GM12865 (cell line): Measurements from ENCODE around the gene RBM19.

ENCODE experiments used
- DNase-seq: peaks from one replicate; pipeline ENCODE4 v3.0.0; 2010; ENCODE audit warnings: low read depth
- H3K4me3 ChIP-seq: 2 replicates; pipeline ENCODE4 v1.5.1; 2011; ENCODE audit warnings: mild to moderate bottlenecking, low read depth, low read length, control low read depth
- TF ChIP-seq, protein P1 (sequence below): IDR thresholded peaks from 2 replicates; pipeline ENCODE4 v1.5.1; 2011; ENCODE audit warnings: low read length, control low read depth, low read depth, inconsistent platforms; ENCODE audit not compliant: insufficient read depth; ENCODE audit errors: missing control alignments

The RBM19 gene

DNA sequence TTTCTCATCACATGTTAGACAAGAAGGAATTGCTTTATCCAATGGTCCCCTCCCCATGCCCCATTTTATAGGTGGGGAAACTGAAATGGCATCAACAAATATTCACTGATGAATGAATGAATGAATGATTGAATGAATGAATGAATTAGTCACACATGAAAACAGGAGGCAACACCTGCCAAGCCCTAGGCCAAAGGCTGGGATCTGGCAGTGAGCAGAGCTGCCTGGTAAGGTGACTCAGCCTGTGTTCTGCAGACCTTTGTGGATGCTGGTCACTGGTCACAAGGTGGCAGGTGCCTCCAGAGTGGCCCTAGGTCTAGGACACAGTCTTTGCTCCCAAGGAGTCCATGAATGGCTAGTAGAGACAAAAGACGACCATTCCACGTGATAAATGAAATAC, 188.4 kb downstream of the RBM19 start:
- DNase-seq, result no peak
- H3K4me3 ChIP-seq, result no peak overlapping the region
- TF ChIP-seq, protein P1, sequence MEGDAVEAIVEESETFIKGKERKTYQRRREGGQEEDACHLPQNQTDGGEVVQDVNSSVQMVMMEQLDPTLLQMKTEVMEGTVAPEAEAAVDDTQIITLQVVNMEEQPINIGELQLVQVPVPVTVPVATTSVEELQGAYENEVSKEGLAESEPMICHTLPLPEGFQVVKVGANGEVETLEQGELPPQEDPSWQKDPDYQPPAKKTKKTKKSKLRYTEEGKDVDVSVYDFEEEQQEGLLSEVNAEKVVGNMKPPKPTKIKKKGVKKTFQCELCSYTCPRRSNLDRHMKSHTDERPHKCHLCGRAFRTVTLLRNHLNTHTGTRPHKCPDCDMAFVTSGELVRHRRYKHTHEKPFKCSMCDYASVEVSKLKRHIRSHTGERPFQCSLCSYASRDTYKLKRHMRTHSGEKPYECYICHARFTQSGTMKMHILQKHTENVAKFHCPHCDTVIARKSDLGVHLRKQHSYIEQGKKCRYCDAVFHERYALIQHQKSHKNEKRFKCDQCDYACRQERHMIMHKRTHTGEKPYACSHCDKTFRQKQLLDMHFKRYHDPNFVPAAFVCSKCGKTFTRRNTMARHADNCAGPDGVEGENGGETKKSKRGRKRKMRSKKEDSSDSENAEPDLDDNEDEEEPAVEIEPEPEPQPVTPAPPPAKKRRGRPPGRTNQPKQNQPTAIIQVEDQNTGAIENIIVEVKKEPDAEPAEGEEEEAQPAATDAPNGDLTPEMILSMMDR, result no peak

DNA sequence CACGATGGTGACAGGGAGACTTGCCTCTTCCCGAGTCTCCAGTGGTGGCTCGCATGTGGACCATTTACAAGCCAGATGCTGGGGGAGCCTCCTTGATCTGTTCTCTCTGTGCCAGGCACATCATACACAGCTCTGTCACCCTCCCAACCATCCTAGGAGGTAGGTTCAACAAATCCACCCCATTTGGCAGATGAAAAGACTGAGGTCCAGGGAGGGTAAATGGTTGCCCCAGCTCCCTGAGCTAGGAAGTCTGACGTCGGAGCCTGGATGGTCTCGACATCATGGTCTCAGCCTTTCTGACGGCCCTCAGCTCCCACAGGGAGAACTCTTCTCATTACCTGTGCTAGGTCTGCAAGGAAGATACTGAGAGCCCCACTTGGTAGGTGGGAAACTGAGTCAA, 189.6 kb downstream of the RBM19 start:
- TF ChIP-seq, protein P1, result no peak
- no peak for DNase-seq
- no peak overlapping the region for H3K4me3 ChIP-seq

DNA sequence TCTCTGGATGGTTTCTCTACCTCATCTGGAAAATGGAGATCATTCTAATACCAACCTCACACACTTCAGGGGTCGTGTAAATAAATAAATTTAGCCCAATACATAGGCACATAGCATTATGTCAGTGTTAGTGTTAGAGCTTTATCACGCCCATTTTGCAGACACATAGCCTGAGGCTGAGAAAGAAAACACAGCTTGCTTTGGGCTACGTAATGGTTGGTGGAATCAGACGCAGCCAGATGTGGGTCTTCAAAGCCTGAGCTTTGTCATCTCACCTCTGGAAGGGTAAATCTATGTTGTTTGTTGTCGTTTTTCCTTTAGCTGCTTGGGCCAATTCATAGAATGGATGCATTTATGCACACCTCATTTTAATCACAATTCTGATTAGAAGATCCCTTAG, 191.6 kb downstream of the RBM19 start:
- no peak for DNase-seq
- no peak overlapping the region for H3K4me3 ChIP-seq
- TF ChIP-seq, protein P1, result no peak

DNA sequence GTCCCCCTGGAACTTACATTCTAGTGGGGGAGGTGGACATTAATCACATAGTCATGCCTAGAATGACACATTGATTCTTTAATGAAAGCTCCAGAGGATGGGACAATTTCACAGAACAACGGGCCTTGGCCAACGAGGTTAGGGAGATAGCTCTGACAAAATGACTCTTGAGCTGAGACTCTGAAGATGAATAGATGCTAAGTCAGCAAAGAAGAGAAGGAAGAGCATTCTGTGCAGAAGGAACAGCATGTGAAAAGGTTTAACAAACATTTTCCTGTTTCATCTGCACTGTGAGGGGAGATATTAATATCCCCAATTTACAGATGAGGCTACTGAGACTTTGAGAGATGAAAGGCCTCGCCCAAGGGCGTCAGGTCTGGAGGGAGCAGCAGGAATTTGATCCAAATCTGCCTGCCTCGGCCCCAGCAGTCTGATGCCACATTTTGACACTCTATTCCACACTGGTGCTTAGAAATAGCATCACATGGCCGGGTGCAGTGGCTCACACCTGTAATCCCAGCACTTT, 193.6 kb downstream of the RBM19 start:
- TF ChIP-seq, protein P1, result no peak
- no peak for DNase-seq
- H3K4me3 ChIP-seq, result no peak overlapping the region

DNA sequence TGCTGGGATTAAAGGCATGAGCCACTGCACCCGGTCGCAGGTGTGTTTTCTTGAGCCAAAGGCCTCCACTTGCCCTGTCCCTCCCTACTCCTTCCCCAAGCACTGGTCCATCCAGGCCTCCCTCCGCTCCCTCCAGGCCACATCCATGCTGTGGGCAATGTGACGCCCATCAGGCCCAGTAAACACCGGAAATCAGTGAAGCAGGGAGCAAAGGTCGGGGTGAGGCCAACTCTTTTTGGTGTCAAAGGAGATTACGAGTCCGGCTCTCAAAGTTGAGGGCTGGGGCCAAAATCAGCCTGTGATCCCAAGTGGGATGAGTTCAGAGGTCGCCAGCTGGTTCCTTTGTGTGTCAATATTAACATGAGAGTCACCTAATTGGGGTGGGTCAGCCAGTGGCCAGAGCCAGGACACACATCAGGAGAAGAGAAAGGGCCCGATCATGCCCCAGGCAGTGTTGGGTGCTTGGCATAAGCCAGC, 195.7 kb downstream of the RBM19 start:
- TF ChIP-seq, protein P1, result no peak
- no peak overlapping the region for H3K4me3 ChIP-seq
- no peak for DNase-seq

DNA sequence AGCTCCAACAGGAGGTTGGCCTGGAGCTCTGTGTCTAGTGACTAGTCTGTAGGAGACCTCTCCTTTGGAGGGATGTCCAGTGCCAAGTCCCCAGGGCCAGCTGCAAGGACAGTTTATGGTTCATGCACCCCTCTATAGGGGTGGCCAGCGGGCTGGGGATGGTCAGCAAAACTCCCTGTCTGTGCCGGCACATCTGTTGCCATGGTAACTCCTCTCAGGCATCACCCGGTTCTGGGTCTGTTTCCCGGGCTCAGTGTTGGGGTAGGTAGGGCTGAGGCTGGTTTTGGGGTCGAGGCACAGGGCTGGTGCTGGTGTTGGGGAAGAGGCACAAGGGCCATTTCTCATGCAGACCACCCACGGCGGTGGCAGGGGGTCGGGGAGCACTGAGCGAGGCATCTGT, 196.8 kb downstream of the RBM19 start:
- TF ChIP-seq, protein P1, result no peak
- H3K4me3 ChIP-seq, result no peak overlapping the region
- DNase-seq, result no peak

DNA sequence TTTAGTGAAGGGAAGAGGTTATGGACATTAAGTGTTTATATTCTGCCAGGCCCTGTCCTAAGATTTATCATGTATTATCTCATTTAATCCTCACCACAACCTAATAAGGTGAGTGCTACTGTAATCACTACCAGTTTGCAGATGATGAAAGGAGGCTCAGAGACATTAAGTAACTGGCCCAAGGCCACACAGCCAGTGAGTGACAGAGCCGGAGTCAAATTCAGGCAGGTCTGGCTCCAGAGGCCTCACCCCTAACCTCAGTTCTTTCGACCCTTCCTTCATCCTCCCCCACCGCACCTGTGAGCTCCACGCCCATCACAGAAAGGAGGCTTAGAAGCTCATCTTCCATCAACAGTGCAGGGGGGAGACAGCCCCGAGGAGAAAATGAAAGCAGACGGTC, 197.3 kb downstream of the RBM19 start:
- H3K4me3 ChIP-seq, result no peak overlapping the region
- TF ChIP-seq, protein P1, result no peak
- DNase-seq, result no peak
